ENCODE measurements around the gene RFTN1. TPM values are rescaled to one million over a fixed set of nuclear protein-coding genes. Genes with fewer than 3 reads are reported as not detected.

RFTN1 gene
- total and polyA plus RNA-seq, 2 donors from 2014 or later, result 15.3 to 34.1 TPM

- Histone ChIP-seq H3K27ac (ENCODE audit: low read depth in 2 of 2, low read length in 2 of 2) (no peak overlapping the region), H3K9ac (ENCODE audit: low read length in 3 of 3) (no peak overlapping the region), H3K4me3 (ENCODE audit: low read length in 3 of 3) (no peak overlapping the region), H3K27me3 (ENCODE audit: control insufficient read depth, insufficient read depth, low read length) (no peaks in the 10 kb centered on the region), H3K4me1 (ENCODE audit: control insufficient read depth in 2 of 3, insufficient read depth in 2 of 3, low read depth in 1 of 3, low read length in 3 of 3) (no peaks in the 10 kb centered on the region), H3K36me3 (ENCODE audit: control insufficient read depth in 2 of 3, insufficient read depth in 3 of 3, low read length in 3 of 3) (peaks cover 0 to 4% (median 0%) of the 10 kb centered on the region in 3 donors), H3K9me3 (ENCODE audit: control insufficient read depth in 2 of 3, insufficient read depth in 1 of 3, low read length in 3 of 3) (no peaks in the 10 kb centered on the region)
- intact Hi-C loops (cut with DNase I), result no loop called here
- DNase-seq (no peak), FAIRE-seq (no peak)
- TF ChIP-seq CTCF (IDR thresholded peaks at IDR 0.05; ENCODE audit: borderline replicate concordance, extremely low read depth, insufficient read depth), result no peak
These were observed 163.4 kb downstream of the RFTN1 start for GRCh38 chr3:16349986-16350596.

GRCh38 chr3:16347548-16347947 lies 166.0 kb downstream of the RFTN1 start:
- Histone ChIP-seq H3K27me3 (ENCODE audit: control insufficient read depth, insufficient read depth, low read length) (no peaks in the 10 kb centered on the region), H3K9me3 (ENCODE audit: control insufficient read depth in 2 of 3, insufficient read depth in 1 of 3, low read length in 3 of 3) (no peaks in the 10 kb centered on the region), H3K36me3 (ENCODE audit: control insufficient read depth in 2 of 3, insufficient read depth in 3 of 3, low read length in 3 of 3) (peaks cover 0 to 4% (median 0%) of the 10 kb centered on the region in 3 donors), H3K4me1 (ENCODE audit: control insufficient read depth in 2 of 3, insufficient read depth in 2 of 3, low read depth in 1 of 3, low read length in 3 of 3) (no peaks in the 10 kb centered on the region), H3K9ac (ENCODE audit: low read length in 3 of 3) (no peak overlapping the region), H3K27ac (ENCODE audit: low read depth in 2 of 2, low read length in 2 of 2) (no peak overlapping the region), H3K4me3 (ENCODE audit: low read length in 3 of 3) (no peak overlapping the region)
- intact Hi-C loops (cut with DNase I), result no loop called here
- no peak for FAIRE-seq
- TF ChIP-seq CTCF (IDR thresholded peaks at IDR 0.05; ENCODE audit: borderline replicate concordance, extremely low read depth, insufficient read depth), result no peak
- no peak for DNase-seq

- intact Hi-C loops (cut with DNase I), result no loop called here
- no peaks in the 10 kb centered on the region for H3K4me1 ChIP-seq (ENCODE audit: control insufficient read depth in 2 of 3, insufficient read depth in 2 of 3, low read depth in 1 of 3, low read length in 3 of 3)
- no peak overlapping the region for H3K27ac ChIP-seq (ENCODE audit: low read depth in 2 of 2, low read length in 2 of 2)
- H3K27me3 ChIP-seq (ENCODE audit: control insufficient read depth, insufficient read depth, low read length), result no peaks in the 10 kb centered on the region
- TF ChIP-seq CTCF (IDR thresholded peaks at IDR 0.05; ENCODE audit: borderline replicate concordance, extremely low read depth, insufficient read depth), result no peak
- H3K36me3 ChIP-seq (ENCODE audit: control insufficient read depth in 2 of 3, insufficient read depth in 3 of 3, low read length in 3 of 3), result peaks cover 0 to 4% (median 0%) of the 10 kb centered on the region in 3 donors
- H3K4me3 ChIP-seq (ENCODE audit: low read length in 3 of 3), result no peak overlapping the region
- FAIRE-seq (no peak), DNase-seq (no peak)
- no peaks in the 10 kb centered on the region for H3K9me3 ChIP-seq (ENCODE audit: control insufficient read depth in 2 of 3, insufficient read depth in 1 of 3, low read length in 3 of 3)
- H3K9ac ChIP-seq (ENCODE audit: low read length in 3 of 3), result no peak overlapping the region
These were observed 167.0 kb downstream of the RFTN1 start for GRCh38 chr3:16346413-16347081.
